ENCODE data around the gene ALK.

ALK gene

GRCh38 chr2:29272311-29272710 lies 649.1 kb downstream of the ALK start:
- no peak for DNase-seq (ENCODE audit: low read depth)
- H3K4me3 ChIP-seq (ENCODE audit: low read depth, low read length): no peak overlapping the region
- TF ChIP-seq, protein P1, sequence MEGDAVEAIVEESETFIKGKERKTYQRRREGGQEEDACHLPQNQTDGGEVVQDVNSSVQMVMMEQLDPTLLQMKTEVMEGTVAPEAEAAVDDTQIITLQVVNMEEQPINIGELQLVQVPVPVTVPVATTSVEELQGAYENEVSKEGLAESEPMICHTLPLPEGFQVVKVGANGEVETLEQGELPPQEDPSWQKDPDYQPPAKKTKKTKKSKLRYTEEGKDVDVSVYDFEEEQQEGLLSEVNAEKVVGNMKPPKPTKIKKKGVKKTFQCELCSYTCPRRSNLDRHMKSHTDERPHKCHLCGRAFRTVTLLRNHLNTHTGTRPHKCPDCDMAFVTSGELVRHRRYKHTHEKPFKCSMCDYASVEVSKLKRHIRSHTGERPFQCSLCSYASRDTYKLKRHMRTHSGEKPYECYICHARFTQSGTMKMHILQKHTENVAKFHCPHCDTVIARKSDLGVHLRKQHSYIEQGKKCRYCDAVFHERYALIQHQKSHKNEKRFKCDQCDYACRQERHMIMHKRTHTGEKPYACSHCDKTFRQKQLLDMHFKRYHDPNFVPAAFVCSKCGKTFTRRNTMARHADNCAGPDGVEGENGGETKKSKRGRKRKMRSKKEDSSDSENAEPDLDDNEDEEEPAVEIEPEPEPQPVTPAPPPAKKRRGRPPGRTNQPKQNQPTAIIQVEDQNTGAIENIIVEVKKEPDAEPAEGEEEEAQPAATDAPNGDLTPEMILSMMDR (IDR thresholded peaks at IDR 0.05; ENCODE audit: insufficient read depth, low read depth, low read length, missing control alignments): no peak

DNA sequence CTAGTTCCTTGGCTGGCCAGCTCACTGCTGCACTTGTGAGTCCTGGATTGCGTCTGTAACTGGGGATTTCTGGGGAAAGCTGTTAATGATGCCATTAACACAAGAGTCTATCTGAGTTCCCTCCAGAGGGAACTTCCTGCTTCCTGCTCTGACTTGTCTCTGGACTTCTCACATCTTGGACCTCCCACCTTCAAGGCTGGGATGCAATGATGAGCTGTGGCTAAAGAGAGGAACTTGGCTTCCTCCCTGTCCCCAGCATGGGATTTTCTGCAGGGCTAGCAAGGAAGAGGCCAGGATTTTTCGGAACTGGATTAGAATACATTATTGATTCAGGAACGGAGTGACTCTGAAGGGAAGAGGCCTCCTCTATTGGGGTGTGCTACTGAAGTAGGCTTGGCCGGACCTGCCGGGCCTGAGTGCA lies 650.7 kb downstream of the ALK start:
- TF ChIP-seq, protein P1 (IDR thresholded peaks at IDR 0.05; ENCODE audit: insufficient read depth, low read depth, low read length, missing control alignments): no peak
- no peak for DNase-seq (ENCODE audit: low read depth)
- H3K4me3 ChIP-seq (ENCODE audit: low read depth, low read length): no peak overlapping the region

- no peak overlapping the region for H3K4me3 ChIP-seq (ENCODE audit: low read depth, low read length)
- DNase-seq (ENCODE audit: low read depth): no peak
- TF ChIP-seq, protein P1 (IDR thresholded peaks at IDR 0.05; ENCODE audit: insufficient read depth, low read depth, low read length, missing control alignments): no peak
Measured at GRCh38 chr2:29269765-29270109, 651.6 kb downstream of the ALK start.

- H3K4me3 ChIP-seq (ENCODE audit: low read depth, low read length): no peak overlapping the region
- TF ChIP-seq, protein P1 (IDR thresholded peaks at IDR 0.05; ENCODE audit: insufficient read depth, low read depth, low read length, missing control alignments): no peak
- DNase-seq (ENCODE audit: low read depth): no peak
Measured at GRCh38 chr2:29269095-29269764, 652.2 kb downstream of the ALK start.

- no peak for DNase-seq (ENCODE audit: low read depth)
Measured at GRCh38 chr2:29267720-29268119, 653.7 kb downstream of the ALK start.

DNA sequence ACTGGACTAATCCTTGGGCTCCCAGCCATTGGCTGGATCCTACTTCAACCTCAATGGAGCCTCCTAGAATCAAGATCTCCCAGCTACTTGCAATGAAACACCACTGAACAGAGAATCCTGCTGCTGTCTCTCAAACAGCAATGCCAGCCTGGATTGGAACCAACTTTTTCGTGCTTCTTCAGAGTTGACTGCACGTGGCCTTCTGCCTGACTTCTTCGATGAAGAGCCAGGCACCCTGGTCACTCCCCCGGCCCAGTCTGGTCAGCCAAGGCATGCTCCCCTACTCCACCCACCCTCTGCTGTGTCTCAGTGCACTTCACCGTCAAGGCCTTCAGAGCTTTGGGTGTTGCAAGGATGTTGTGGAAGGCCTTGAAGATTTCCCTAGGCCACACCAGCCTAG lies 657.5 kb downstream of the ALK start:
- no peak overlapping the region for H3K4me3 ChIP-seq (ENCODE audit: low read depth, low read length)

More at GRCh38 chr2:29267720-29268119, 653.7 kb downstream of the ALK start:
- H3K4me3 ChIP-seq (ENCODE audit: low read depth, low read length): no peak overlapping the region
- TF ChIP-seq, protein P1 (IDR thresholded peaks at IDR 0.05; ENCODE audit: insufficient read depth, low read depth, low read length, missing control alignments): no peak

More for the DNA sequence above, 657.5 kb downstream of the ALK start:
- DNase-seq (ENCODE audit: low read depth): no peak
- TF ChIP-seq, protein P1 (IDR thresholded peaks at IDR 0.05; ENCODE audit: insufficient read depth, low read depth, low read length, missing control alignments): no peak

Measured in GM12865 (cell line).